ENCODE measurements around the gene SNX2. TPM values are rescaled to one million over a fixed set of nuclear protein-coding genes. Genes with fewer than 3 reads are reported as not detected.

Gene SNX2
- total RNA-seq, 2 experiments from 2014 or later, result 44.5 to 44.6 TPM

- H3K27me3 Mint-ChIP-seq, result no peaks in the 10 kb centered on the region
- DNase-seq, result no peak
- peaks cover 5% of the 10 kb centered on the region for H3K4me1 Mint-ChIP-seq (ENCODE audit: low read depth)
- H3K27ac Mint-ChIP-seq, result no peak overlapping the region
- no peaks in the 10 kb centered on the region for H3K9me3 Mint-ChIP-seq
- H3K4me3 Mint-ChIP-seq, result no peak overlapping the region
- POLR2A ChIA-PET, result no interaction called here
- CTCF ChIA-PET, result no interaction called here
- H3K36me3 Mint-ChIP-seq, result no peaks in the 10 kb centered on the region
- intact Hi-C loops (cut with micrococcal nuclease), result no loop called here
Observed at GRCh38 chr5:122879076-122879475, 104.2 kb downstream of the SNX2 start.

Other genes with a start within 250 kb of the SNX2 start
- gene SNX24, start 70.5 kb downstream of the SNX2 start, total RNA-seq, result 1 to 10 TPM; 6.4 to 7.5 TPM